Measurements from ENCODE around the gene ACOT11. TPM values are rescaled to one million over a fixed set of nuclear protein-coding genes. Genes with fewer than 3 reads are reported as not detected.

The ACOT11 gene
- total and polyA plus RNA-seq, 2 of the 4 experiments (the other 2 are of a cell fraction) = 2.5 to 2.7 TPM

DNA sequence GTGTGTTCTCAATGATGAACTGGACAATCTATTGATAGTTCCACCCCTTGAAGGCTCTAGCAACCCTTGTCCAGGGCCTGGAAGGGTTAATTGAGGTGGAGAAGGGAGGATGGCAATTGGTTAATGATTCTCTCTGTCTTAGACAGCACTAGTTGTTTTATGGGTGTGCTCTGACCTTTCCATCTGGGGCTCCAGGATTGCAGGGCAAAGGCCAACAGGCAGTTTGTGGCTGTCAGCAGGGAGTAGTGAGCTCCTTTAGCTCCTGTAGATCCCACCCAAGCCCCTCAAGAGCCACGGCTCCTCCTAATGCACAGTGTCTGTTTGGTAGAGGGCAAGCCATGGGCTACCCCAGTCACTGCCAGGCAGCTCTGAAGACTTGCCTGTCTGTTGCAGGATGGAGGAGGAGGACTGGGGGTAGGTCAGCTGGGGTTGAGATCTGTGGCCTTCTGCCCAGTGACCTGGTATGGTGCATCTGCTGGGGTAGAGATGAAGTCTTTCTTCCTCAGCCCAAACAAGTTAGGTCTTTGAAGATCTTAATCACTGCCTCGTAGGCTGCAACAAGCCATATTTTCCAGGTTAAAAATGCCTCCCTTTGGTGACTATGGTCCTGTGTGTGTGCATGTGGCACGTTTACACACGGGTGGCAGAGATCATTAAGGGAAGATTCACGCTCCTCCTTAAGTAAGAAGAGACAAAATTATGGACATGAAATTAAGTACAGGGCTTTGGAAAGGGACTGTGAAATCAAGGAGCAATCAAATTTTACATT is 101.3 kb downstream of the ACOT11 start:
- DNase-seq (no peak), ATAC-seq (ENCODE audit: low read depth) (no peak)
- Histone ChIP-seq H3K9me1 (ENCODE audit: insufficient read depth, low read length) (no peaks in the 10 kb centered on the region), H2BK5ac (ENCODE audit: low read depth, low read length, poor library complexity, severe bottlenecking) (no peak overlapping the region), H3K56ac (ENCODE audit: extremely low read depth, insufficient read depth, low read length) (no peak overlapping the region), H2BK20ac (ENCODE audit: low read depth, low read length) (no peak overlapping the region), H2AFZ (replicated peaks; ENCODE audit: low read length, poor library complexity) (no peak overlapping the region), H2AK9ac (replicated peaks; ENCODE audit: low read depth, low read length, poor library complexity) (no peak overlapping the region), H3K4me2 (ENCODE audit: low read depth, low read length) (no peak overlapping the region), H4K5ac (ENCODE audit: low read depth, low read length) (no peak overlapping the region), H3K79me1 (ENCODE audit: low read depth in 1 of 2, low read length in 2 of 2) (no peaks in the 10 kb centered on the region), H3K4ac (ENCODE audit: low read depth, low read length) (no peak overlapping the region), H3K4me1 (ENCODE audit: control insufficient read depth, insufficient read depth, low read length) (no peaks in the 10 kb centered on the region), H2BK15ac (ENCODE audit: low read depth, low read length) (no peak overlapping the region), H2AK5ac (ENCODE audit: low read depth, low read length) (no peak overlapping the region), H3K4me3 (ENCODE audit: insufficient read depth, low read depth, low read length) (no peak overlapping the region), H3K14ac (replicated peaks; ENCODE audit: low read depth, low read length) (no peak overlapping the region), H3K36me3 (ENCODE audit: control insufficient read depth, insufficient read depth, low read length) (no peaks in the 10 kb centered on the region), H4K8ac (ENCODE audit: low read depth in 2 of 2, low read length in 2 of 2) (no peak overlapping the region), H3K9ac (ENCODE audit: low read depth, low read length) (no peak overlapping the region), H3K9me3 (ENCODE audit: control insufficient read depth, insufficient read depth, low read length) (peaks cover 2% of the 10 kb centered on the region), H4K20me1 (ENCODE audit: insufficient read depth, low read length) (no peaks in the 10 kb centered on the region), H3K27me3 (ENCODE audit: control insufficient read depth, insufficient read depth, low read length) (peaks cover 36% of the 10 kb centered on the region), H3K27ac (ENCODE audit: insufficient read depth, low read length) (no peak overlapping the region), H2BK120ac (ENCODE audit: low read depth, low read length) (no peak overlapping the region), H4K91ac (ENCODE audit: insufficient read depth, low read depth, low read length) (no peak overlapping the region), H3K18ac (ENCODE audit: low read depth, low read length) (no peak overlapping the region), H3K23ac (ENCODE audit: low read depth, low read length) (no peak overlapping the region)
- TF ChIP-seq FOS (IDR thresholded peaks at IDR 0.05; ENCODE audit: low read depth, low read length) (no peak), CHD1 (IDR thresholded peaks at IDR 0.05; ENCODE audit: low read depth, low read length) (no peak), SMC3 (IDR thresholded peaks at IDR 0.05; ENCODE audit: low read depth, low read length) (no peak), RAD21 (IDR thresholded peaks at IDR 0.05; ENCODE audit: low read length) (no peak), MAFK (IDR thresholded peaks at IDR 0.05; ENCODE audit: low read depth, low read length) (no peak), BHLHE40 (IDR thresholded peaks at IDR 0.05; ENCODE audit: low read depth, low read length) (no peak), POLR2A (IDR thresholded peaks at IDR 0.05; ENCODE audit: low read depth, low read length) (no peak), CEBPB (IDR thresholded peaks at IDR 0.05; ENCODE audit: low read depth, low read length) (no peak), MAZ (IDR thresholded peaks at IDR 0.05; ENCODE audit: borderline replicate concordance, low read depth, low read length) (no peak), RFX5 (IDR thresholded peaks at IDR 0.05; ENCODE audit: low read depth, low read length) (no peak), MXI1 (IDR thresholded peaks at IDR 0.05; ENCODE audit: borderline replicate concordance, low read depth, low read length) (no peak)
- TF ChIP-seq, protein P1, sequence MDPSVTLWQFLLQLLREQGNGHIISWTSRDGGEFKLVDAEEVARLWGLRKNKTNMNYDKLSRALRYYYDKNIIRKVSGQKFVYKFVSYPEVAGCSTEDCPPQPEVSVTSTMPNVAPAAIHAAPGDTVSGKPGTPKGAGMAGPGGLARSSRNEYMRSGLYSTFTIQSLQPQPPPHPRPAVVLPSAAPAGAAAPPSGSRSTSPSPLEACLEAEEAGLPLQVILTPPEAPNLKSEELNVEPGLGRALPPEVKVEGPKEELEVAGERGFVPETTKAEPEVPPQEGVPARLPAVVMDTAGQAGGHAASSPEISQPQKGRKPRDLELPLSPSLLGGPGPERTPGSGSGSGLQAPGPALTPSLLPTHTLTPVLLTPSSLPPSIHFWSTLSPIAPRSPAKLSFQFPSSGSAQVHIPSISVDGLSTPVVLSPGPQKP (IDR thresholded peaks at IDR 0.05; ENCODE audit: borderline replicate concordance, low read depth, low read length) = no peak
- TF ChIP-seq, protein P2, sequence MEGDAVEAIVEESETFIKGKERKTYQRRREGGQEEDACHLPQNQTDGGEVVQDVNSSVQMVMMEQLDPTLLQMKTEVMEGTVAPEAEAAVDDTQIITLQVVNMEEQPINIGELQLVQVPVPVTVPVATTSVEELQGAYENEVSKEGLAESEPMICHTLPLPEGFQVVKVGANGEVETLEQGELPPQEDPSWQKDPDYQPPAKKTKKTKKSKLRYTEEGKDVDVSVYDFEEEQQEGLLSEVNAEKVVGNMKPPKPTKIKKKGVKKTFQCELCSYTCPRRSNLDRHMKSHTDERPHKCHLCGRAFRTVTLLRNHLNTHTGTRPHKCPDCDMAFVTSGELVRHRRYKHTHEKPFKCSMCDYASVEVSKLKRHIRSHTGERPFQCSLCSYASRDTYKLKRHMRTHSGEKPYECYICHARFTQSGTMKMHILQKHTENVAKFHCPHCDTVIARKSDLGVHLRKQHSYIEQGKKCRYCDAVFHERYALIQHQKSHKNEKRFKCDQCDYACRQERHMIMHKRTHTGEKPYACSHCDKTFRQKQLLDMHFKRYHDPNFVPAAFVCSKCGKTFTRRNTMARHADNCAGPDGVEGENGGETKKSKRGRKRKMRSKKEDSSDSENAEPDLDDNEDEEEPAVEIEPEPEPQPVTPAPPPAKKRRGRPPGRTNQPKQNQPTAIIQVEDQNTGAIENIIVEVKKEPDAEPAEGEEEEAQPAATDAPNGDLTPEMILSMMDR (conservative IDR thresholded peaks at IDR 0.05; ENCODE audit: low read depth, low read length) = no peak
- dilution Hi-C loops (cut with HindIII; ENCODE audit: low sequenced_read_pairs, unreplicated experiment) (no loop called here), in situ Hi-C loops (cut with MboI; ENCODE audit: low sequenced_read_pairs) (no loop called here), intact Hi-C loops (cut with micrococcal nuclease) (no loop called here)
- WGBS, 2 experiments (ENCODE audit: extremely low coverage in 2 of 2, insufficient read length in 1 of 2) = no CpG with 5 or more reads among the region's 5 CpGs
- CTCF ChIA-PET = no interaction called here
- no TSS peak for BruUV-seq (replicated peaks)
- POLR2A ChIA-PET (ENCODE audit: unreplicated experiment) = no interaction called here
